Panc1 (cell line): ENCODE results near the gene EFNA5. TPM values are rescaled to one million over a fixed set of nuclear protein-coding genes. Genes with fewer than 3 reads are reported as not detected.

Experiments used
- ATAC-seq: fragments of 200-7000 bp; cut with Tn5 transposase; 2 replicates; pipeline ENCODE4 v1.9.1; 2020; ENCODE audit warnings: mild to moderate bottlenecking, moderate library complexity
- BruUV-seq: library from RNA; stranded (reverse); fragments of 400-500 nt; replicated peaks from 2 replicates; lab custom pipeline; 2021; lab: Mats Ljungman, UMichigan
- CTCF ChIA-PET: fragments of 300-600 bp; sonication (Branson Sonifier 250); formaldehyde crosslinking; loops from one replicate; lab custom pipeline; 2022; ENCODE audit warnings: antibody characterized with exemption; lab: Charles Lee
- POLR2A ChIA-PET: fragments of 300-600 bp; sonication (Branson Sonifier 250); formaldehyde crosslinking; loops from one replicate; lab custom pipeline; 2022; ENCODE audit warnings: antibody characterized with exemption; lab: Charles Lee
- DNase-seq: peaks from one replicate; pipeline ENCODE4 v3.0.0-alpha.2; 2010; ENCODE audit warnings: low read depth, low spot score
- H3K27ac ChIP-seq: 2 replicates; pipeline ENCODE4 v1.5.1; 2011; ENCODE audit warnings: mild to moderate bottlenecking, low read length, inconsistent platforms
- H3K27me3 ChIP-seq: fragments of 200-500 bp; sonication (Bioruptor generic); 2 replicates; pipeline ENCODE4 v1.6.0; 2014; ENCODE audit warnings: low read length, inconsistent platforms; ENCODE audit not compliant: control insufficient read depth, insufficient read depth
- H3K36me3 ChIP-seq: fragments of 200-500 bp; sonication (Bioruptor generic); 2 replicates; pipeline ENCODE4 v1.5.1; 2014; ENCODE audit warnings: inconsistent platforms, mild to moderate bottlenecking, low read length, moderate library complexity; ENCODE audit not compliant: control insufficient read depth, insufficient read depth
- H3K4me1 ChIP-seq: 2 replicates; pipeline ENCODE4 v1.5.1; 2011; ENCODE audit warnings: inconsistent platforms, mild to moderate bottlenecking, low read length, moderate library complexity; ENCODE audit not compliant: control insufficient read depth, insufficient read depth
- H3K4me3 ChIP-seq, 2 experiments: 2 replicates each; pipeline ENCODE4 v1.5.1; 2011 to 2012; ENCODE audit warnings: low read depth in 2 of 2, low read length in 2 of 2, mild to moderate bottlenecking in 2 of 2, inconsistent platforms in 1 of 2, moderate library complexity in 1 of 2
- H3K9me3 ChIP-seq: fragments of 200-500 bp; sonication (Bioruptor generic); 2 replicates; pipeline ENCODE4 v1.5.1; 2014; ENCODE audit warnings: low read depth, mild to moderate bottlenecking, inconsistent platforms, low read length, moderate library complexity; ENCODE audit not compliant: control insufficient read depth, insufficient read depth
- CTCF ChIP-seq: fragments of 450-650 bp; IDR thresholded peaks from 2 replicates; pipeline ENCODE4 v1.5.1; 2017; ENCODE audit warnings: mild to moderate bottlenecking
- POLR2AphosphoS5 ChIP-seq: IDR thresholded peaks from 2 replicates; pipeline ENCODE4 v1.6.1; 2012; ENCODE audit warnings: mild to moderate bottlenecking, low read depth, low read length, moderate library complexity
- REST ChIP-seq, 2 experiments: IDR thresholded peaks; 2 replicates each; pipeline ENCODE4 v1.6.1; 2011 to 2012; ENCODE audit warnings: low read depth in 2 of 2, control low read depth in 1 of 2, low read length in 1 of 2, mild to moderate bottlenecking in 1 of 2, moderate library complexity in 1 of 2; ENCODE audit not compliant: insufficient read depth in 1 of 2
- SIN3A ChIP-seq: IDR thresholded peaks from 2 replicates; pipeline ENCODE4 v1.6.1; 2012; ENCODE audit warnings: low read depth, mild to moderate bottlenecking, low read length, moderate library complexity, borderline replicate concordance; ENCODE audit not compliant: insufficient read depth
- TCF7L2 ChIP-seq: IDR thresholded peaks from 2 replicates; pipeline ENCODE4 v1.6.1; 2011; ENCODE audit warnings: mild to moderate bottlenecking, low read depth, low read length, inconsistent platforms
- in situ Hi-C: cut with HindIII; loops from 2 replicates; pipeline ENCODE4 v1.10.0; 2016; ENCODE audit warnings: low sequenced_read_pairs, low pct_unique_long_range_greater_than_20kb
- intact Hi-C: fragments of 100-400 bp; cut with micrococcal nuclease; formaldehyde crosslinking; loops from one replicate; pipeline ENCODE4 v1.10.0; 2022; ENCODE audit not compliant: unreplicated experiment
- total RNA-seq: library from RNA; stranded (reverse); gene quantifications from one replicate; pipeline ENCODE4 v1.2.1, GENCODE V29; 2021; ENCODE audit not compliant: unreplicated experiment

Gene EFNA5
- total RNA-seq, 1 experiment from 2014 or later = 30.5 TPM

GRCh38 chr5:107331882-107332281 is 338.9 kb downstream of the EFNA5 start:
- CTCF ChIA-PET = no interaction called here
- BruUV-seq = no TSS peak
- no peaks in the 10 kb centered on the region for H3K27me3 ChIP-seq
- TF ChIP-seq REST (IDR thresholded peaks at IDR 0.05; ENCODE audit: insufficient read depth in 1 of 2, low read depth in 2 of 2, low read length in 1 of 2) = no peak
- TF ChIP-seq POLR2AphosphoS5 = no peak
- no peak for TF ChIP-seq SIN3A
- no peak for TF ChIP-seq TCF7L2
- no peak for TF ChIP-seq CTCF
- intact Hi-C loops (no loop called here), in situ Hi-C loops (no loop called here)
- H3K36me3 ChIP-seq = no peaks in the 10 kb centered on the region
- no peaks in the 10 kb centered on the region for H3K9me3 ChIP-seq
- no peak for ATAC-seq
- DNase-seq = no peak
- H3K27ac ChIP-seq = no peak overlapping the region
- H3K4me1 ChIP-seq = no peaks in the 10 kb centered on the region
- no peak overlapping the region for H3K4me3 ChIP-seq
- POLR2A ChIA-PET = no interaction called here

- Histone ChIP-seq H3K27ac (no peak overlapping the region), H3K4me3 (no peak overlapping the region), H3K9me3 (no peaks in the 10 kb centered on the region), H3K36me3 (no peaks in the 10 kb centered on the region), H3K4me1 (no peaks in the 10 kb centered on the region), H3K27me3 (no peaks in the 10 kb centered on the region)
- BruUV-seq = no TSS peak
- CTCF ChIA-PET = no interaction called here
- TF ChIP-seq SIN3A (no peak), REST (IDR thresholded peaks at IDR 0.05; ENCODE audit: insufficient read depth in 1 of 2, low read depth in 2 of 2, low read length in 1 of 2) (no peak), TCF7L2 (no peak), CTCF (no peak), POLR2AphosphoS5 (no peak)
- no peak for ATAC-seq
- intact Hi-C loops = no loop called here
- DNase-seq = no peak
- POLR2A ChIA-PET = no interaction called here
- in situ Hi-C loops = no loop called here
Measured at GRCh38 chr5:107331312-107331711, 339.4 kb downstream of the EFNA5 start.
